ENCODE measurements around the gene KCNH2.
"Not testable (repeated sequence)": the region's sequence is repeated elsewhere in the genome, so short reads cannot be mapped to it uniquely, and the experiment has no call there.

KCNH2 gene

DNA sequence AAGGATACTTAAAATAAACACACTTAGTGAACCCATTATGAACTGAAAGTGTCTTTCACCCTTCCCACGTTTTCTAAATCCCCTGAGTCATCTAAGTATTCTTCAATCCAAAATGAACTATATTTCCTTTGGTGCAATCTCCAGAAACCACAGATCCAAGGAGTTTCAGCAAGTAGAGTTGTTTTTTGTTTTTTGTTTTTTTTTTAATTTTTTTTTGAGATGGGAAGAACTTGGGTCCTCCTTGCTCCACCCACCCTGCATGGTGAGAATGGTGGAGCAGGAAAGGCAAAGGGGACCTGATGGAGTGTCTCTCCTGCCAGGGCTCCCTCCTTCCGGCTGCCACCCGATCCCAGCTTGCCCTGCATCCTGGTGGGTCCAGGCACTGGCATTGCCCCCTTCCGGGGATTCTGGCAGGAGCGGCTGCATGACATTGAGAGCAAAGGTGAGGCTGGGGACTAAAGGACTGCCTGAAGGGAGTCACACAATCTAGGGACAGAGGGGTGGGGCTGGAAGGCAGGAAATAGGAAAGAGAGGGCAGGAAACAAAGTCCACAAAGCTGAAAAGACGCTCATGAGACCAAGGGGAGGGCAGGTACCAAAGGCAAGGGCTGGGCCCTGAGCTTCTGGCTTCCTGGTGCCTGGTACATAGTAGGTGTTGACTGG lies 34.0 kb upstream of the KCNH2 start:
- DNase-seq, result no peak

DNA sequence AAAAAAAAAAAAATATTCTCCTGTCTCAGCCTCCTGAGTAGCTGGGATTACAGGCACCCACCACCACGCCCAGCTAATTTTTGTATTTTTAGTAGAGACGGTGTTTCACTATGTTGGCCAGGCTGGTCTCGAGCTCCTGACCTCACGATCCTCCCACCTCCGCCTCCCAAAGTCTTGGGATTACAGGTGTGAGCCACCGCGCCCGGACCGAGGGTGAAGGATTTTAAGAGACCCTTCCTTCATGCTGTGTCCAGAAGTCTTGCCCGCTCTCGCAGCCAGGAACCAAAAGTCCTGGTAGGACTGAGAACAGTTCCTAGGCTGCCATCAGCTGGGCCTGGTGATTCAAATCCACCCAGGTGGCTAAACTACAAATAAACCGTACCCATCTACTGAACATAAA lies 33.5 kb upstream of the KCNH2 start:
- not testable (repeated sequence) for DNase-seq

DNA sequence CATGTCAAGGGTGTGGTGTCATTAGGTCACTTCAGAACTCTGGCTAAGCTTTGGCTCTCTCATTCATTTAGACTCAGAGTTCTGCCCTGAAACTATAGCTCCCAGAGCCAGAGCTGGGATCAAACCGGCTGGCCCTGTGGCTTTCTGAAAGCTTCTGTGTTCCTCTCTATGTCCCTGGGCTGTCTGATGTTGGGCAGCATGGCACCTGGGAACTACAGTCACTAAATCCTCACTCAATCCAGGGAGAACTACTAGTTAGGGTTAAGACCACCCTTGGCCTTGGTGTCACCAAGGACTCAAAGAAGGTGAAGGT lies 32.9 kb upstream of the KCNH2 start:
- DNase-seq, result no peak

DNA sequence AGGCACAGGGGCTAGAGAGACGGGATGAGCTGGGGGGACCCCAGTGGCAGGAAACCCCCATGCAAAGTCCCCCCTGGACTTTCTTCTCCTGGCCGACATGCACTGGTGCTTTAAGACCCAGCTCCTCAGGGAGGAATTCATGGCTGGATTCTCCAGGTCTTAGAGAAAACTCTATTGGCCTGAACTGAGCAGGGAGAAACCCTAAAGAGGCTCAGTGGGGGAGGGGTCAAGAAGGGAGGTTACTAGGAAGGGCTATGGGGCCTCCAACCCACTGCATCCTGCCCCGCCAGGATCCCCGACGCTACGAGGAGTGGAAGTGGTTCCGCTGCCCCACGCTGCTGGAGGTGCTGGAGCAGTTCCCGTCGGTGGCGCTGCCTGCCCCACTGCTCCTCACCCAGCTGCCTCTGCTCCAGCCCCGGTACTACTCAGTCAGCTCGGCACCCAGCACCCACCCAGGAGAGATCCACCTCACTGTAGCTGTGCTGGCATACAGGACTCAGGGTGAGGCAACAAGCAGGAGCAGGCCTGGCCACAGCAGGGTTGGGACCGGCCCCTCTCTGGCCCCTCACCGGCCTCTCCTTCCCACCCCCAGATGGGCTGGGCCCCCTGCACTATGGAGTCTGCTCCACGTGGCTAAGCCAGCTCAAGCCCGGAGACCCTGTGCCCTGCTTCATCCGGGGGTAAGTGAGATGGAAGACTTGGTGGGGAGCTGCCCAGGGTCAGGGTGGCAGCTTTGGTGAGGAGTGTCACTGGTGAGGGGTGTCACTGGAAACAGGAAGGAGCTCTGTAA lies 32.4 kb upstream of the KCNH2 start:
- no peak for DNase-seq

DNA sequence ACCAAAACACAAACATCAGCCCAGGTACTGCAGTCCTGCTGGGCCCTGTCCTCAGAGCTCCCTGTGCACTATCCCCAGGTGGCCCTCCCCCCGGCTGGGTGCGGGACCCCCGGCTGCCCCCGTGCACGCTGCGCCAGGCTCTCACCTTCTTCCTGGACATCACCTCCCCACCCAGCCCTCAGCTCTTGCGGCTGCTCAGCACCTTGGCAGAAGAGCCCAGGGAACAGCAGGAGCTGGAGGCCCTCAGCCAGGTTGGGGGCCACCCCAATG lies 31.9 kb upstream of the KCNH2 start:
- DNase-seq, result no peak

DNA sequence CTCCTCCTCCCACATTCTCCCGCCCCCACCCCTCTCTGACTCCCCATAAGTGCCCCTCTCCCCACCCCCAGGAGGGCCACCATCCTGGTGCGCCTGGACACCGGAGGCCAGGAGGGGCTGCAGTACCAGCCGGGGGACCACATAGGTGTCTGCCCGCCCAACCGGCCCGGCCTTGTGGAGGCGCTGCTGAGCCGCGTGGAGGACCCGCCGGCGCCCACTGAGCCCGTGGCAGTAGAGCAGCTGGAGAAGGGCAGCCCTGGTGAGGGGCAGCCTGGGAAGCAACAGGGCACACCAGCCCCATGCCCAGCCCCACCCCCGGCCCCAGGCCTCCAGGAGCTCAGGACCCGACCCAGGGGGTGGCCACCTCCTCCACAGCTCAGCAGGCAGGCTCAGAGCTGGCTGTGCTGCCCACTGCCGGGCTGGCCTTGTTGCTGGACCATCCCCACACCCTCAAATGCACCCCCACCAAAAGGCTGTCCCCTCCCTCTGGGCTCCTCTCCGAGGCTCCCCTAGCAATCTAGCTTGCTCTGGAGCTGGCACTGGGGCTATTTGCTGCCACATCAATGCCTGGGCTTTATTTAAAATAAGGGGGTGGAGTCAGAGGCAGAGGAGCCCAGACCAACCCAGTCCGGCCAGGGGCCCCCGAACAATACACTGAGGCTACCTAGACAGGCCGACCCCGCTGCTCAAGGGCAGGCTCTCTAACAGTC lies 31.4 kb upstream of the KCNH2 start:
- no peak for DNase-seq

DNA sequence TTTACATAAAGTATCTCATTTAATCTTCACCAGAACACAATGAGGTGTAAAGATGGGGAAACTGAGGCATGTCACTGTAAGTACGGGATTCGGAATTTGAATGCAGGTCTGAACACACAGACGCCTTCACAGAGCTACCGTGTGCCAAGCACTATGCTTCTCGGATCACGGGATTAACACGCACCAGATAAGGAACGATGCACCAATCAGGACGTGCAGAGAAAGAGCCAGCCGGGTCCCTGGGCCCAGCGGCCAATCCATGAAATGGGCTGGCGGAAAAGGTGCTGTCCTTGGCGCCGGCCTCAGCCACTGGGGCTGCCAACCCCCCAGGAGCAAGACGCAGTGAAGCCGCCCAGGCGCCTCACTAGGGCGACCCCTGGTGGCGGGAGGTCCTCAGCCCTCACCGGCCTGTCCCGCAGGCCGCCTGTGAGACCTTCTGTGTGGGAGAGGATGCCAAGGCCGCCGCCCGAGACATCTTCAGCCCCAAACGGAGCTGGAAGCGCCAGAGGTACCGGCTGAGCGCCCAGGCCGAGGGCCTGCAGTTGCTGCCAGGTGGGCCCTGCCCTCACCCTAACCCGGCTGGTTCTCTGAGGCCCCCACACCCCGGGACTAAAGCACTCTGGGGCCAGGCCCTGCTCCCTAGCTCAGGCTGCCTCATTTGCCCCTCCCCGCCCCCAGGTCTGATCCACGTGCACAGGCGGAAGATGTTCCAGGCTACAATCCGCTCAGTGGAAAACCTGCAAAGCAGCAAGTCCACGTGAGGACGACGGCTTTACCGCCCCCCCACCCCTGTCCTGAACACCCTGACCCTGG lies 30.6 kb upstream of the KCNH2 start:
- DNase-seq, result no peak

DNA sequence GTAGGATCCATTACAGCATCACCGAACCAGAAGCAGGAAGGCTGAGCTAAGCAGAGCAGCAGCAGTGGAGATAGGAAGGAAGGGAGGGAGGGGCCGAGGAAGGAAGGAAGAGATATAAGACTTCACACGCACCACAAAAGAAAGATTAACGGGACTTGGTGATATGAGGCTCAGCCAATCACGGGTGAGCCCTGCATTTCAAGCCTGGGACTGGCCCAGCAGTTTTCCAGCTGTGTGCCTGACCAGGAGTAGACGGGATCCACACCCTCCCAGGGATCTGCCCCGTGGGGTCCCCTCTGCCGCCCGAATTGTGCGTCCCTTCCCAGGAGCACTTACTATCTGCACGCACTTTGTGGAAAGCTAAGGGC lies 30.0 kb upstream of the KCNH2 start:
- no peak for DNase-seq

DNA sequence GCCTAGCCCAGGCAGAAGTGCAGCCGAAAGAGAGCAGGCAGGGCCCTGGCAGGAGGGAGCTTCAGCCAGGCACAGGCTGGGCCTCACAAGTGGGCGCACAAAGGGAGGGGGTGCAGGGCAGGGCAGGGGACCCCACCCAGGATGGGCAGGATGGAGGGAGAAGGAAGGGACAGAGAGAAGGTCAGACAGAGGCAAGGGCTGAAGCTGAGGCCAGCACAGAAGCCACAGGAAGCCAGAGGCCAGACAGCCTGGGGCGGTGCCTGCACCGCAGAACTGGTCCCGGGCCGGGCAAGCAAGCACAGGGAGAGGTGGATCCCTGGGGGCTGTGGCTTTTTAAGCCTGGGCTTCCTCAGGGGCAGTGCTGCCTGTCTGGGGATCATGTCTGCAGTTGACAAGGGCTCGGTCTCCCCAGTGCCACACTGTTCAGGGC lies 29.4 kb upstream of the KCNH2 start:
- no peak for DNase-seq

DNA sequence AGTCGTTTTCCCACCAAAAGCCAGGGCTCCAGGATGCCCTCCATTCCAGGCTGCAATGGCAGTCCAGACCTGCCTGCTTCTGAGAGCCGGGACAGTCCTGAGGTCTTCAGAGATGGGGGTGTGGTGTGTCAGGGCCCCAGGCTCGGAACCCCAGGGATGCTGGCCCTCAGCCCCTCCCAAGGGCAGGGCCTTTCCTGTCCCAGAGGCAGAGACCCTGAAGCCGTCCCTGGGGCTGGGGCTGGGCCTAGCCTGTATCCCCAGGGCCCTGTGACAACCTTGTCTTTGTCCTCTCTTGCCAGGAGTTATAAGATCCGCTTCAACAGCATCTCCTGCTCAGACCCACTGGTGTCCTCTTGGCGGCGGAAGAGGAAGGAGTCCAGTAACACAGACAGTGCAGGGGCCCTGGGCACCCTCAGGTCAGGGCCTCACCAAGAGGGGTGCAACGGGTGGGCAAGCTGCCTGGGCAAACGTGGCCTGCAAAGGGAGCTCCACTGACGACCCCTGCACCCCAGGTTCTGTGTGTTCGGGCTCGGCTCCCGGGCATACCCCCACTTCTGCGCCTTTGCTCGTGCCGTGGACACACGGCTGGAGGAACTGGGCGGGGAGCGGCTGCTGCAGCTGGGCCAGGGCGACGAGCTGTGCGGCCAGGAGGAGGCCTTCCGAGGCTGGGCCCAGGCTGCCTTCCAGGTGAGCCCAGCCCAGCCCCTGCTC lies 28.6 kb upstream of the KCNH2 start:
- DNase-seq, result no peak

DNA sequence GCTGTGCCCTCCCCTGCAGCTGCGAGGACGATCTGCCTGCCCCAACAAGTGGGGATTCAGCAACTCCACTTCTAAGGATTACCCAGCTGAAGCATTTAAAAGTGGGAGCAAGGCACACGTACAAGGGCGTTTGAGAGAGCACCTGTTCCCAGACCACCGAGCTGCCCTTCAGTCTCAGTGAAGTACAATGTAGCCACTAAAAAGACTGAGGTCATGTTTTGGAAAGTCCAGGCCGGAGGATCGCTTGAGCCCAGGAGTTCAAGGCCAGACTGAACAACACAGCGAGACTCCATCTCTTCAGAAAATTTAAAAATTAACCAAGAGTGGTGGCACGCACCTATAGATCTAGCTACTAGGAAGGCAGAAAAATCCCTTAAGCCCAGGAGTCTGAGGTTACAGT lies 27.4 kb upstream of the KCNH2 start:
- no peak for DNase-seq

DNA sequence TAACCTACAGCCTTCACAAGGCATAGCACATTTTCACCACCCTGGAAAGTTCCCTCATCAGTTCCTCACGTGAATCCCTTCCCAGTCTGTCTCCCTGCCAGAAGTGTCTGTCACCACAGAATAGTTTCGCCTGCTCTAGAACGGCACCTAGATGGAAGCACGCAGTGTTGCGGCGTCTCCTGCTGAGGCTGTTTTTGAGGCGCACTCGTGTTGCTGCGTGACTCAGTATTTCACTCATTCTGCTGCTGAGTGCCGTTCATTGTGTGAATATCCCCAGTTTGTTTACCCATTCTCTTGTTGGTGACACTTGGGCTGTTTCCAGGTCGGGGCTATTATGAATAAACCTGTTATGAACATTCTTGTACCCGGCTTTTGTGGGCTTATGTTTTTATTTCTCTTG lies 25.5 kb upstream of the KCNH2 start:
- no peak for DNase-seq

DNA sequence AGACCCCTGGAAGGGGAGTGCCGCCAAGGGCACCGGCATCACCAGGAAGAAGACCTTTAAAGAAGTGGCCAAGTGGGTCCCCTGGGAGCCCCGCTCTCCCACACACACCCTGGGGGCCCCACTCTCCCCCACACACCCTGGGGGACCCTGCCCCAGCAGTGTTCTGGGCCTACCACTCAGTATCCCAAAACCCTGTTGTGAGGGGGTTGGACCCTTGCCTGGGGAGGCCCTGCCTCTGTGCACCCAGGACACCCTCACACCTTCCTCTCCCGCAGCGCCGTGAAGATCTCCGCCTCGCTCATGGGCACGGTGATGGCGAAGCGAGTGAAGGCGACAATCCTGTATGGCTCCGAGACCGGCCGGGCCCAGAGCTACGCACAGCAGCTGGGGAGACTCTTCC lies 23.4 kb upstream of the KCNH2 start:
- DNase-seq, result no peak

DNA sequence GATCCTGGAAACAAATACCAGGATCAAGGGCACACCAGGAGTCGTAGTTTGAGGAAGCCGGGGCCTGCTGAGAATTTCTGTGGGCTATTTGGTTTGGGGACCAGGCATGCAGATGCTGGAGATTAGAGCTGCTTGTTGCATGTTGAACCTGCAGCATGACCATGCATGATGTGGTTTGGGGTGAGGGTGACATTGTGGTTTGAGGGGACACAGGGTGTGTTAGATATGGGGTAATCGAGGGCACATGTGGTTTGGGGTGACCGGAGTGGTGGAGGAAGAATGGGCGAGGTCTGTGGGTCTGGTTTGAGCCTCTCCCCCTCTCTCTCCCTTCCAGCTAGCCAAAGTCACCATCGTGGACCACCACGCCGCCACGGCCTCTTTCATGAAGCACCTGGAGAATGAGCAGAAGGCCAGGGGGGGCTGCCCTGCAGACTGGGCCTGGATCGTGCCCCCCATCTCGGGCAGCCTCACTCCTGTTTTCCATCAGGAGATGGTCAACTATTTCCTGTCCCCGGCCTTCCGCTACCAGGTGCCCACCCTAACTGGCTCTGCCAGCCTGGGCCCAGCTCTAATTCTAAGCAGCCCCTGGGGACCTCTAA lies 22.9 kb upstream of the KCNH2 start:
- no peak for DNase-seq

DNA sequence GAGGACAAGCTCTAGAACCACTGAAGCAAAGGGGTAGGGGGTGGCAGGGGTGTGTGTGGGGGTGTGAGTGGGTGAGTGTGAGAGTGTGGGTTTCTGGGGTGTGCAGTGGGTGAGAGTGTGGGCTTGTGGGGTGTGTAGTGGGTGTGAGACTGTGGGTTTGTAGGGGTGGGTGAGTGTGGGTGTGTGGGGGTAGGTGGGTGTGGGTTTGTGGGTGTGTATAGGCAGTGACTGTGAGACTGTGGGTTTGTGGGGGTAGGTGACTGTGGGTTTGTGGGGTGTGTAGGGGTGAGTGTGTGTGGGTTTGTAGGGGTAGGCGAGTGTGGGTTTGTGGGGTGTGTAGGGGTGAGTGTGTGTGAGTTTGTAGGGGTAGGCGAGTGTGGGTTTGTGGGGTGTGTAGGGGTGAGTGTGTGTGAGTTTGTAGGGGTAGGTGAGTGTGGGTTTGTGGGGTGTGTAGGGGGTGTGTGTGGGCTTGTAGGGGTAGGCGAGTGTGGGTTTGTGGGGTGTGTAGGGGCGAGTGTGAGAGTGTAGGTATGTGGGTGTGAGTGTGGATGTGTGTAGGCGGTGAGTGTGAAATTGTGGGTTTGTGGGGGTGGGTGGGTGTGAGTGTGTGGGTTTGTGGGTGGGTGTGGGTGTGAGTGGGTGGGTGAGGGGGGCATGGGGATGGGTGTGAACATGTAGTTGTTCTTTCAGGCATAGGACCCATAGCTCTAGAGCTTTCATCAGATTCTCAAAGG lies 21.5 kb upstream of the KCNH2 start:
- no peak for DNase-seq

DNA sequence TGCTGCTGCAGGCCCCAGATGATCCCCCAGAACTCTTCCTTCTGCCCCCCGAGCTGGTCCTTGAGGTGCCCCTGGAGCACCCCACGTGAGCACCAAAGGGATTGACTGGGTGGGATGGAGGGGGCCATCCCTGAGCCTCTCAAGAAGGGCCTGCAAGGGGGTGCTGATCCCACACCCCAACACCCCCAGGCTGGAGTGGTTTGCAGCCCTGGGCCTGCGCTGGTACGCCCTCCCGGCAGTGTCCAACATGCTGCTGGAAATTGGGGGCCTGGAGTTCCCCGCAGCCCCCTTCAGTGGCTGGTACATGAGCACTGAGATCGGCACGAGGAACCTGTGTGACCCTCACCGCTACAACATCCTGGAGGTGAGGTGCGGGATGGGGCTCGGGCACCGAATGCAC lies 20.9 kb upstream of the KCNH2 start:
- DNase-seq, result no peak

DNA sequence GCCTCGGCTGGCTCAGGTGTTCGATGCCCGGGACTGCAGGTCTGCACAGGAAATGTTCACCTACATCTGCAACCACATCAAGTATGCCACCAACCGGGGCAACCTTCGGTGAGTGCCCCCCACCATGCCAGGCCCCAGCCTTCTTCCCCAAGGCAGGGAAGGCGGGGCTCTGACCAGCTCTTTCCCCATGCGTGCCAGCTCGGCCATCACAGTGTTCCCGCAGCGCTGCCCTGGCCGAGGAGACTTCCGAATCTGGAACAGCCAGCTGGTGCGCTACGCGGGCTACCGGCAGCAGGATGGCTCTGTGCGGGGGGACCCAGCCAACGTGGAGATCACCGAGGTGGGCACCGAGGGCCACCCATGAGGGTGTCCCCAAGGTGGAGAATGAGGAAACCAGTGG lies 20.2 kb upstream of the KCNH2 start:
- no peak for DNase-seq

DNA sequence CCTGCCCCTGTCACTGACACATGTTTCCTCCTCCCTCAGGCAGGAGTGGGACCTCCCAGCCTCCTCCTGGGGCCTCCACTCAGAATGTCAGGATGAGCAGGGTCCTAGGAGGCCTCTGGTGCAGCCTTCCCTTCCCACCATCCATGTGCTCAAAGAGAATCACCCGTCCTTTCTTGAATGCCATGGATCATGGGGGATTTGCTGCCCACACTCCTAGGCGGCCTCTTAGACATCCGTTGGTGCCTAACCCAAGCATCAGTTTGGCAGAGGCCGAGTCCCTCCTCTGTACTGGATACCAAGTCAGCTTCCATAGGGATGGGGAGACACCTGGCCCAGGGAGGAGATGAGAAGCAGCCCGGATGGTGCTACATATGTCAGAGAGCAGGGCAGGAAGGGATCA lies 19.7 kb upstream of the KCNH2 start:
- DNase-seq, result no peak

DNA sequence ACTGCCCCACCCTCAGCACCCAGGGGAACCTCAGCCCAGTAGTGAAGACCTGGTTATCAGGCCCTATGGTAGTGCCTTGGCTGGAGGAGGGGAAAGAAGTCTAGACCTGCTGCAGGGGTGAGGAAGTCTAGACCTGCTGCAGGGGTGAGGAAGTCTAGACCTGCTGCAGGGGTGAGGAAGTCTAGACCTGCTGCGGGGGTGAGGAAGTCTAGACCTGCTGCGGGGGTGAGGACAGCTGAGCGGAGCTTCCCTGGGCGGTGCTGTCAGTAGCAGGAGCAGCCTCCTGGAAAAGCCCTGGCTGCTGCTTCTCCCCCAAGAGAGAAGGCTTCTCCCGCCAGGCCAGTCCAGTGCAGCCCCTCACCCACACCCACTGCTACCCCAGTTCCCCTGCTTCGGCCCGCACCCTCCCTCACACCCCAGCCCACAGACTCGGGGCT lies 19.0 kb upstream of the KCNH2 start:
- DNase-seq, result no peak

DNA sequence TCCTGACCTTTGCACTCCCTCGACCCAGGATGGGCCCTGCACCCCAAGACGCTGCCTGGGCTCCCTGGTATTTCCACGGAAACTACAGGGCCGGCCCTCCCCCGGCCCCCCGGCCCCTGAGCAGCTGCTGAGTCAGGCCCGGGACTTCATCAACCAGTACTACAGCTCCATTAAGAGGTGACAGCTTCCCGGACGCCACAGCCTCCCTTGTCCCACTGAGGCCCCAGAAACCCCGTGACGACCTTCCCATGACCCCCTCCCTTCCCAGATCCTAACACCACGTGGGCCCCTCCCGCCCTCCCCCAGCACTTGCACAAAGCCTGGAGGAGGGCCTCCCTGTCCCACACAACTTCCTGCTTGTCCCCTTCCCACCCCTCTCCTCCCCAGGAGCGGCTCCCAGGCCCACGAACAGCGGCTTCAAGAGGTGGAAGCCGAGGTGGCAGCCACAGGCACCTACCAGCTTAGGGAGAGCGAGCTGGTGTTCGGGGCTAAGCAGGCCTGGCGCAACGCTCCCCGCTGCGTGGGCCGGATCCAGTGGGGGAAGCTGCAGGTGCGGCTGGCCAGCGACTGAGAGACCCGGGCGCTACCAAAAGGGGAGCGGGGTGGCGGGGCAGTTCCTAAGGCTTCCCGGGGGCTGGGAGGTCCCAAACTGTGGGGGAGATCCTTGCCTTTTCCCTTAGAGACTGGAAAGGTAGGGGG lies 18.4 kb upstream of the KCNH2 start:
- no peak for DNase-seq

DNA sequence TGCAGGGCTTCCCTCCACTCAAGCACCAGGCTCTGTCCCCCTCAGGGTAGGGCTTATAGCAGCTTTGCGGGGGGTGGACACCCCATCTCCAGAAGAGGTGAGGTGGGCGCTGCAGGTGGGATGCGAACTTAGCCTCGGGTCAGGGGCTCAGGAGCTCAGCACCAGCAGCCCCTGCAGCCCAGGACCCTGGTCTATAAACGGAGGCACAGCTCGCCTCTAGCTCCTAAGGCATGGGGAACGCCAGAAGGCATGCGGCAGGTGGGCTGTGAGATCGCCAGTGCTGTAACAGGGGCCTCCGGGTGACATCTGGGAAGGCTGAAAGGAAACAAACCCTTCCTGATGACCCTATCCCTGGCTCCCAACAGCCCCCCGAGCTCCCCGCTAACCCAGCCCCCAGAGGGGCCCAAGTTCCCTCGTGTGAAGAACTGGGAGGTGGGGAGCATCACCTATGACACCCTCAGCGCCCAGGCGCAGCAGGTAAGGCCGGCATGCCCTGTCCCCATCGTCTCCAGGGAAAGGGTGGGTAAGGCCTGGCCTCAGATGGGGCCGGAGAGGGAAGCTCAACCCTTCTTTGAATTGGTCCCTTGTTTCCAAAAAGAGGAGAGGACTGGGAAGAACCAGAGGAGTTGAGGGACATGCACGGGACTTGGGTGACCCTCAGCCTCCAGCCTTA lies 16.9 kb upstream of the KCNH2 start:
- DNase-seq, result no peak
